Measurements from ENCODE around the gene SRGAP1. TPM values are rescaled to one million over a fixed set of nuclear protein-coding genes. Genes with fewer than 3 reads are reported as not detected.
"Not testable (repeated sequence)": the region's sequence is repeated elsewhere in the genome, so short reads cannot be mapped to it uniquely, and the experiment has no call there.

SRGAP1 gene
- total and polyA plus RNA-seq, 2 of the 8 experiments (the other 6 are each of a cell fraction or from before 2014, with no cell fraction given) = 3.2 to 7.3 TPM

DNA sequence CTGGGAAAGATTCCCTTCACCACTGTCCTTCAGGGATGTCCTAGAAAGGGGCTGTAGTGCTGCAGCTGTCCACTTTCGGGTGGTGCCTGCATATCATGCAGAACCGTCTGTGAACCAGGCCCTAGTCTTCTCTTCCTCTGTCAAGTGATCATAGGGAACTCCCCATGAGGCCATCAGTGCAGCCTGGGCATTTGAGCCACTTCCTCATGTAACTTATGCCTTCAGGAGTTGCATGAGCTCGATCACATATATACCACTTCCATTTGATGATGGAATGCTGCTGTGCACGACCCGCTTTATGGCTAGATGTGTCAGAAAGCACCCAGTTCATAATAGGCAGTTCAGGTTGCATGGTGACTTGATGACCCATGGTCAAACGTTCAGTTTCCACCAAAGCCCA, 287.0 kb downstream of the SRGAP1 start:
- H3K36me3 ChIP-seq (ENCODE audit: control insufficient read depth in 2 of 4, insufficient read depth in 4 of 4, low read length in 3 of 4); H3K18ac ChIP-seq (ENCODE audit: extremely low read depth, low read length); H4K5ac ChIP-seq (ENCODE audit: insufficient read length, low read depth, low read length); H2BK120ac ChIP-seq (replicated peaks; ENCODE audit: low read depth, low read length); H3K4me3 ChIP-seq (ENCODE audit: extremely low read depth in 1 of 4, insufficient read depth in 2 of 4, low read depth in 3 of 4, low read length in 4 of 4); H3K79me1 ChIP-seq (ENCODE audit: low read depth, low read length); CTCF ChIA-PET (ENCODE audit: partially characterized antibody); H3K14ac ChIP-seq (ENCODE audit: insufficient read length); H3K27me3 ChIP-seq (replicated peaks in 1 of 4; ENCODE audit: control insufficient read depth in 3 of 4, extremely low read depth in 1 of 4, insufficient read depth in 3 of 4, low read length in 3 of 4); H2BK5ac ChIP-seq (ENCODE audit: low read depth, low read length); H2AK5ac ChIP-seq (ENCODE audit: low read depth, low read length); H3K4me2 ChIP-seq (ENCODE audit: insufficient read depth in 1 of 2, low read depth in 2 of 2, low read length in 2 of 2); H3K23ac ChIP-seq (ENCODE audit: insufficient read length); H3K4me1 ChIP-seq (replicated peaks in 1 of 4; ENCODE audit: control insufficient read depth in 3 of 4, insufficient read depth in 4 of 4, low read length in 3 of 4); H3K56ac ChIP-seq (replicated peaks; ENCODE audit: insufficient read length, low read depth, low read length); POLR2A ChIA-PET (ENCODE audit: partially characterized antibody); H2BK20ac ChIP-seq (ENCODE audit: low read length); H4K20me1 ChIP-seq (replicated peaks in 1 of 2; ENCODE audit: control insufficient read depth in 1 of 2, insufficient read depth in 2 of 2, low read length in 2 of 2); H3K23me2 ChIP-seq (ENCODE audit: low read depth, low read length); H3K9ac ChIP-seq (replicated peaks in 1 of 4; ENCODE audit: extremely low read depth in 1 of 4, low read depth in 3 of 4, low read length in 3 of 4); H3K27ac ChIP-seq (ENCODE audit: low read depth, low read length); H4K91ac ChIP-seq (replicated peaks; ENCODE audit: insufficient read length, low read length); H4K8ac ChIP-seq (ENCODE audit: extremely low read depth, insufficient read depth, low read length); H3K4ac ChIP-seq (replicated peaks; ENCODE audit: insufficient read length, low read depth, low read length); H2BK12ac ChIP-seq (ENCODE audit: low read depth, low read length); DNase-seq (ENCODE audit: low read depth in 1 of 2, low spot score in 2 of 2); H2BK15ac ChIP-seq (ENCODE audit: low read length); FAIRE-seq; H3K9me3 ChIP-seq (ENCODE audit: insufficient read depth in 2 of 2, low read depth in 1 of 2, low read length in 1 of 2); H2AFZ ChIP-seq (ENCODE audit: low read length); H3K79me2 ChIP-seq (ENCODE audit: control insufficient read depth in 1 of 2, insufficient read depth in 2 of 2, low read length in 2 of 2): not testable (repeated sequence)
- WGBS, 2 experiments (ENCODE audit: extremely low coverage in 1 of 2, insufficient coverage in 1 of 2, insufficient read length in 1 of 2, insufficient replicate concordance in 2 of 2, low coverage in 1 of 2, low lambda C conversion rate in 2 of 2, missing lambda C conversion rate in 1 of 2) = 96% methylated on average over 6 of the region's 6 CpGs; no CpG with 5 or more reads in 1 of the 2 experiments

DNA sequence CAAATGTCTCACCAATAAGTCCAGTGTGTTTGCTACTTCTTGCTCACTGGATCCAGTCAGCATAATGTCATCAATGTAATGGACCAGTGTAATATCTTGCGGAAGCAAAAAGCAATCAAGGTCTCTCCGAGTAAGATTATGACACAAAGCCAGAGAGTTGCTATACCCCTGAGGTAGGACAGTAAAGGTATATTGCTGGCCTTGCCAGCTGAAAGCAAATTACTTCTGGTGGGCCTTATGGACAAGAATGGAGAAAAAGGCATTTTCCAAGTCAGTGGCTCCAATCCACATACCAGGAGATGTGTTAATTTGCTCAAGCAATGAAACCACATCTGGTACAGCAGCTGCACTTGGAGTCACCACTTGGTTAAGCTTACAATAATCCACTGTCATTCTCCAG, 288.2 kb downstream of the SRGAP1 start:
- H3K9me3 ChIP-seq (ENCODE audit: insufficient read depth in 2 of 2, low read depth in 1 of 2, low read length in 1 of 2); H2BK12ac ChIP-seq (ENCODE audit: low read depth, low read length); H4K8ac ChIP-seq (ENCODE audit: extremely low read depth, insufficient read depth, low read length); H3K18ac ChIP-seq (ENCODE audit: extremely low read depth, low read length); H4K20me1 ChIP-seq (replicated peaks in 1 of 2; ENCODE audit: control insufficient read depth in 1 of 2, insufficient read depth in 2 of 2, low read length in 2 of 2); H3K36me3 ChIP-seq (ENCODE audit: control insufficient read depth in 2 of 4, insufficient read depth in 4 of 4, low read length in 3 of 4); H3K4me3 ChIP-seq (ENCODE audit: extremely low read depth in 1 of 4, insufficient read depth in 2 of 4, low read depth in 3 of 4, low read length in 4 of 4); H3K79me1 ChIP-seq (ENCODE audit: low read depth, low read length); H3K9ac ChIP-seq (replicated peaks in 1 of 4; ENCODE audit: extremely low read depth in 1 of 4, low read depth in 3 of 4, low read length in 3 of 4); H3K23ac ChIP-seq (ENCODE audit: insufficient read length); H2AFZ ChIP-seq (ENCODE audit: low read length); H3K27ac ChIP-seq (ENCODE audit: low read depth, low read length); H2BK5ac ChIP-seq (ENCODE audit: low read depth, low read length); H3K79me2 ChIP-seq (ENCODE audit: control insufficient read depth in 1 of 2, insufficient read depth in 2 of 2, low read length in 2 of 2); H4K5ac ChIP-seq (ENCODE audit: insufficient read length, low read depth, low read length); H2AK5ac ChIP-seq (ENCODE audit: low read depth, low read length); H2BK15ac ChIP-seq (ENCODE audit: low read length); H4K91ac ChIP-seq (replicated peaks; ENCODE audit: insufficient read length, low read length); H2BK120ac ChIP-seq (replicated peaks; ENCODE audit: low read depth, low read length); H2BK20ac ChIP-seq (ENCODE audit: low read length); H3K56ac ChIP-seq (replicated peaks; ENCODE audit: insufficient read length, low read depth, low read length); DNase-seq (ENCODE audit: low read depth in 1 of 2, low spot score in 2 of 2); H3K4me1 ChIP-seq (replicated peaks in 1 of 4; ENCODE audit: control insufficient read depth in 3 of 4, insufficient read depth in 4 of 4, low read length in 3 of 4); H3K14ac ChIP-seq (ENCODE audit: insufficient read length); FAIRE-seq; H3K4me2 ChIP-seq (ENCODE audit: insufficient read depth in 1 of 2, low read depth in 2 of 2, low read length in 2 of 2); H3K27me3 ChIP-seq (replicated peaks in 1 of 4; ENCODE audit: control insufficient read depth in 3 of 4, extremely low read depth in 1 of 4, insufficient read depth in 3 of 4, low read length in 3 of 4); H3K23me2 ChIP-seq (ENCODE audit: low read depth, low read length); H3K4ac ChIP-seq (replicated peaks; ENCODE audit: insufficient read length, low read depth, low read length); POLR2A ChIA-PET (ENCODE audit: partially characterized antibody): not testable (repeated sequence)
- 89% methylated on average over 2 of the region's 2 CpGs; no CpG with 5 or more reads in 1 of the 2 experiments for WGBS, 2 experiments (ENCODE audit: extremely low coverage in 1 of 2, insufficient coverage in 1 of 2, insufficient read length in 1 of 2, insufficient replicate concordance in 2 of 2, low coverage in 1 of 2, low lambda C conversion rate in 2 of 2, missing lambda C conversion rate in 1 of 2)
- CTCF ChIA-PET (ENCODE audit: partially characterized antibody) = interaction anchor here (0.7 kb wide), 1 partner anchor 16 kb away, joined by 3 read pairs; no protein-coding TSS in a partner anchor
